Astrocyte (in vitro differentiated cells and primary cell): ENCODE results near the gene TPX2.

Experiments
- CTCF ChIP-seq: IDR thresholded peaks from 2 replicates; pipeline ENCODE4 v1.5.1; 2011; ENCODE audit warnings: low read depth, mild to moderate bottlenecking, inconsistent platforms, low read length, moderate library complexity; ENCODE audit not compliant: insufficient read depth
- EZH2 ChIP-seq: IDR thresholded peaks from 2 replicates; pipeline ENCODE4 v1.6.1; 2012; ENCODE audit warnings: mild to moderate bottlenecking, low read length, inconsistent platforms; ENCODE audit not compliant: insufficient read depth

GRCh38 chr20:31809661-31810060, 70.6 kb downstream of the TPX2 start:
- no peak for TF ChIP-seq CTCF
- TF ChIP-seq EZH2 = no peak
